ENCODE data around the gene SMC1B. TPM values are rescaled to one million over a fixed set of nuclear protein-coding genes. Genes with fewer than 3 reads are reported as not detected.

Gene SMC1B
- total and polyA plus RNA-seq, 2 of the 8 experiments (the other 6 are each of a cell fraction or from before 2014, with no cell fraction given): 0.02 TPM; not detected in 1

- no peak for TF ChIP-seq CHD7 (IDR thresholded peaks at IDR 0.05; ENCODE audit: insufficient replicate concordance, low read length)
Observed at GRCh38 chr22:45442116-45442515, 28.7 kb upstream of the SMC1B start (continued).
